Measurements from ENCODE around the gene WDFY4.
A peak's percentile ranks its signal among the peaks of the same experiment; 100 is the strongest.

WDFY4 gene

GRCh38 chr10:48690791-48691660 is 6.4 kb downstream of the WDFY4 start:
- DNase-seq: no peak

- DNase-seq: peak; percentile 80
Observed at GRCh38 chr10:48691812-48692528, 7.3 kb downstream of the WDFY4 start.

GRCh38 chr10:48692748-48693147 is 8.1 kb downstream of the WDFY4 start:
- DNase-seq: no peak

- DNase-seq: no peak
Observed at GRCh38 chr10:48693206-48693605, 8.5 kb downstream of the WDFY4 start.

GRCh38 chr10:48694371-48695030 is 9.8 kb downstream of the WDFY4 start:
- DNase-seq: no peak

- no peak for DNase-seq
Observed at GRCh38 chr10:48695636-48696534, 11.2 kb downstream of the WDFY4 start.

GRCh38 chr10:48696535-48696873 is 11.8 kb downstream of the WDFY4 start:
- DNase-seq: no peak

- DNase-seq: no peak
Observed at GRCh38 chr10:48697091-48697490, 12.4 kb downstream of the WDFY4 start.

GRCh38 chr10:48697821-48698764 is 13.4 kb downstream of the WDFY4 start:
- DNase-seq: no peak

GRCh38 chr10:48699011-48699627 is 14.4 kb downstream of the WDFY4 start:
- no peak for DNase-seq

- DNase-seq: no peak
Observed at GRCh38 chr10:48700071-48700470, 15.4 kb downstream of the WDFY4 start.

GRCh38 chr10:48700493-48700892 is 15.8 kb downstream of the WDFY4 start:
- peak; percentile 63 for DNase-seq

- DNase-seq: no peak
Observed at GRCh38 chr10:48701139-48701901, 16.6 kb downstream of the WDFY4 start.

GRCh38 chr10:48701941-48702340 is 17.3 kb downstream of the WDFY4 start:
- DNase-seq: no peak

- DNase-seq: peak; percentile 26
Observed at GRCh38 chr10:48703531-48704122, 19.0 kb downstream of the WDFY4 start.

- DNase-seq: no peak
Observed at GRCh38 chr10:48704156-48704555, 19.5 kb downstream of the WDFY4 start.

- no peak for DNase-seq
Observed at GRCh38 chr10:48705401-48705938, 20.8 kb downstream of the WDFY4 start.

- no peak for DNase-seq
Observed at GRCh38 chr10:48707472-48707871, 22.8 kb downstream of the WDFY4 start.

GRCh38 chr10:48708144-48708543 is 23.5 kb downstream of the WDFY4 start:
- no peak for DNase-seq

All from NCI-H69 (cell line).